H9 (cell line): ENCODE results near the gene LRP1B. TPM values are rescaled to one million over a fixed set of nuclear protein-coding genes. Genes with fewer than 3 reads are reported as not detected.

ENCODE experiments used
- DNase-seq: peaks from one replicate; pipeline ENCODE4 v3.0.0-alpha.2; 2017
- H2AFZ ChIP-seq: one replicate; pipeline ENCODE4 v1.6.1; 2013; ENCODE audit warnings: mild to moderate bottlenecking, low read length, control low read depth, moderate library complexity
- H2AK5ac ChIP-seq: 2 replicates; pipeline ENCODE4 v1.6.1; 2013; ENCODE audit warnings: low read length, control low read depth, mixed read lengths; ENCODE audit not compliant: insufficient read length
- H2BK120ac ChIP-seq: one replicate; pipeline ENCODE4 v1.6.1; 2013; ENCODE audit warnings: low read depth, mild to moderate bottlenecking, low read length, control low read depth, inconsistent platforms; ENCODE audit not compliant: poor library complexity, severe bottlenecking
- H2BK12ac ChIP-seq: 2 replicates; pipeline ENCODE4 v1.6.1; 2013; ENCODE audit warnings: low read length, control low read depth, mixed read lengths, low read depth; ENCODE audit not compliant: insufficient read length
- H2BK15ac ChIP-seq: 2 replicates; pipeline ENCODE4 v1.6.1; 2013; ENCODE audit warnings: low read depth, low read length, control low read depth
- H2BK20ac ChIP-seq: one replicate; pipeline ENCODE4 v1.6.1; 2013; ENCODE audit warnings: low read depth, mild to moderate bottlenecking, low read length, control low read depth, inconsistent platforms; ENCODE audit not compliant: poor library complexity, severe bottlenecking
- H2BK5ac ChIP-seq: 2 replicates; pipeline ENCODE4 v1.6.1; 2013; ENCODE audit warnings: low read length, control low read depth, mixed read lengths; ENCODE audit not compliant: insufficient read length
- H3K14ac ChIP-seq: 2 replicates; pipeline ENCODE4 v1.6.1; 2013; ENCODE audit warnings: low read length, control low read depth; ENCODE audit not compliant: insufficient read depth
- H3K18ac ChIP-seq: 2 replicates; pipeline ENCODE4 v1.6.1; 2013; ENCODE audit warnings: low read depth, mild to moderate bottlenecking, mixed read lengths, low read length, control low read depth; ENCODE audit not compliant: insufficient read length
- H3K23ac ChIP-seq: 2 replicates; pipeline ENCODE4 v1.6.1; 2013; ENCODE audit warnings: low read length, control low read depth, mixed read lengths, low read depth; ENCODE audit not compliant: insufficient read length
- H3K23me2 ChIP-seq: 2 replicates; pipeline ENCODE4 v1.6.1; 2013; ENCODE audit warnings: low read depth, mild to moderate bottlenecking, mixed read lengths, low read length, control low read depth; ENCODE audit not compliant: insufficient read length, poor library complexity, severe bottlenecking
- H3K27ac ChIP-seq: 2 replicates; pipeline ENCODE4 v1.5.1; 2013; ENCODE audit warnings: low read length, control low read depth, mixed read lengths, low read depth; ENCODE audit not compliant: insufficient read length
- H3K27me3 ChIP-seq: 2 replicates; pipeline ENCODE4 v1.6.1; 2013; ENCODE audit warnings: low read length, control low read depth, inconsistent platforms; ENCODE audit not compliant: insufficient read depth
- H3K4ac ChIP-seq: 2 replicates; pipeline ENCODE4 v1.6.1; 2013; ENCODE audit warnings: low read depth, mild to moderate bottlenecking, control low read depth, inconsistent platforms, low read length, moderate library complexity
- H3K4me1 ChIP-seq: 2 replicates; pipeline ENCODE4 v1.6.1; 2013; ENCODE audit warnings: low read length, control low read depth, inconsistent platforms; ENCODE audit not compliant: insufficient read depth
- H3K4me2 ChIP-seq: 2 replicates; pipeline ENCODE4 v1.6.1; 2013; ENCODE audit warnings: low read length, control low read depth, mixed read lengths; ENCODE audit not compliant: insufficient read length, insufficient read depth
- H3K56ac ChIP-seq: 2 replicates; pipeline ENCODE4 v1.6.1; 2013; ENCODE audit warnings: low read depth, mild to moderate bottlenecking, mixed read lengths, low read length, control low read depth; ENCODE audit not compliant: insufficient read length
- H3K79me1 ChIP-seq: 2 replicates; pipeline ENCODE4 v1.6.1; 2013; ENCODE audit warnings: low read depth, mild to moderate bottlenecking, moderate library complexity, low read length, control low read depth, inconsistent platforms; ENCODE audit not compliant: insufficient read depth, poor library complexity, severe bottlenecking
- H3K79me2 ChIP-seq: 2 replicates; pipeline ENCODE4 v1.6.1; 2013; ENCODE audit warnings: low read length, control low read depth, inconsistent platforms; ENCODE audit not compliant: insufficient read depth
- H3K9ac ChIP-seq: 2 replicates; pipeline ENCODE4 v1.6.1; 2013; ENCODE audit warnings: low read length, control low read depth, mixed read lengths; ENCODE audit not compliant: insufficient read length; ENCODE audit errors: extremely low read depth
- H3K9me3 ChIP-seq: one replicate; pipeline ENCODE4 v1.6.1; 2013; ENCODE audit warnings: low read depth, low read length, inconsistent platforms; ENCODE audit not compliant: control insufficient read depth
- H3T11ph ChIP-seq: one replicate; pipeline ENCODE4 v1.6.1; 2013; ENCODE audit warnings: mild to moderate bottlenecking, low read length, control low read depth, inconsistent platforms
- H4K20me1 ChIP-seq: one replicate; pipeline ENCODE4 v1.6.1; 2013; ENCODE audit not compliant: control insufficient read depth, insufficient read length, insufficient read depth
- H4K5ac ChIP-seq: 2 replicates; pipeline ENCODE4 v1.6.1; 2013; ENCODE audit warnings: low read depth, mild to moderate bottlenecking, mixed read lengths, low read length, control low read depth; ENCODE audit not compliant: insufficient read length
- H4K8ac ChIP-seq: replicated peaks from 2 replicates; pipeline ENCODE4 v1.6.1; 2013; ENCODE audit warnings: low read length, control low read depth, mixed read lengths, low read depth; ENCODE audit not compliant: insufficient read length
- H4K91ac ChIP-seq: 2 replicates; pipeline ENCODE4 v1.6.1; 2013; ENCODE audit warnings: low read depth, mild to moderate bottlenecking, moderate library complexity, mixed read lengths, low read length, control low read depth; ENCODE audit not compliant: insufficient read length
- H3K27ac Mint-ChIP-seq, 3 experiments: 2 replicates in 2 of 3; 3 replicates in 1 of 3; pipeline ENCODE4 v1.8.0; 2020 to 2021; ENCODE audit warnings: mixed read lengths in 3 of 3, mild to moderate bottlenecking in 1 of 3, moderate library complexity in 1 of 3
- H3K27me3 Mint-ChIP-seq: 2 replicates; pipeline ENCODE4 v1.8.0; 2021; ENCODE audit warnings: low read depth, mild to moderate bottlenecking, moderate library complexity, mixed read lengths
- H3K36me3 Mint-ChIP-seq, 3 experiments: 2 replicates in 2 of 3; 3 replicates in 1 of 3; pipeline ENCODE4 v1.8.0; 2020 to 2021; ENCODE audit warnings: low read depth in 3 of 3, mixed read lengths in 3 of 3; ENCODE audit not compliant: insufficient read depth in 1 of 3
- H3K4me1 Mint-ChIP-seq, 2 experiments: 2 replicates each; pipeline ENCODE4 v1.8.0; 2020; ENCODE audit warnings: mixed read lengths in 2 of 2
- H3K4me3 Mint-ChIP-seq, 2 experiments: 2 replicates in 1 of 2; 3 replicates in 1 of 2; pipeline ENCODE4 v1.8.0; 2020 to 2021; ENCODE audit warnings: mild to moderate bottlenecking in 2 of 2, mixed read lengths in 2 of 2, moderate library complexity in 1 of 2
- H3K9me3 Mint-ChIP-seq, 2 experiments: 2 replicates in 1 of 2; 3 replicates in 1 of 2; pipeline ENCODE4 v1.8.0; 2020; ENCODE audit warnings: mild to moderate bottlenecking in 2 of 2, mixed read lengths in 2 of 2, moderate library complexity in 1 of 2
- CTCF ChIP-seq: fragments of 200-600 bp; sonication (generic); conservative IDR thresholded peaks from 3 replicates; pipeline ENCODE4 v1.8.0; 2021; ENCODE audit warnings: antibody characterized with exemption, mild to moderate bottlenecking
- WGBS: extraction: QIAGEN DNeasy Blood & Tissue Kit; methylation state at CpG from one replicate; pipeline ENCODE4 v1.1.7; 2013; ENCODE audit warnings: missing lambda C conversion rate, low lambda C conversion rate, mixed read lengths; ENCODE audit not compliant: insufficient read length; ENCODE audit errors: extremely low coverage; 5-methylcytosine and 5-hydroxymethylcytosine counted together
- total RNA-seq: library from RNA; stranded (reverse); gene quantifications from 2 replicates; pipeline ENCODE4 v1.2.1, GENCODE V29; 2021

Gene LRP1B
- total RNA-seq, 1 experiment from 2014 or later: not detected

GRCh38 chr2:141925511-141925910, 205.3 kb downstream of the LRP1B start:
- H3K23me2 ChIP-seq: no peaks in the 10 kb centered on the region
- H3K27me3 ChIP-seq: no peaks in the 10 kb centered on the region
- H2AFZ ChIP-seq: no peak overlapping the region
- no peak overlapping the region for H3K18ac ChIP-seq
- Mint-ChIP-seq H3K27ac (no peak overlapping the region), H3K4me3 (no peak overlapping the region), H3K4me1 (peaks cover 0 to 3% of the 10 kb centered on the region in 2 experiments; a peak in 1 of 4 replicates), H3K36me3 (no peaks in the 10 kb centered on the region), H3K9me3 (no peaks in the 10 kb centered on the region; a peak in 1 of 5 replicates), H3K27me3 (no peaks in the 10 kb centered on the region)
- H4K20me1 ChIP-seq: no peaks in the 10 kb centered on the region
- no peak overlapping the region for H4K91ac ChIP-seq
- H3K56ac ChIP-seq: no peak overlapping the region
- no peak overlapping the region for H2BK5ac ChIP-seq
- H4K5ac ChIP-seq: no peak overlapping the region
- no peak overlapping the region for H3K4ac ChIP-seq
- H2BK120ac ChIP-seq: no peak overlapping the region
- no peak overlapping the region for H2BK15ac ChIP-seq
- no peak overlapping the region for H3T11ph ChIP-seq
- no peak for DNase-seq
- no peaks in the 10 kb centered on the region for H3K9me3 ChIP-seq
- H2BK12ac ChIP-seq: no peak overlapping the region
- H3K23ac ChIP-seq: no peak overlapping the region
- no peak overlapping the region for H3K27ac ChIP-seq
- H3K4me1 ChIP-seq: no peaks in the 10 kb centered on the region
- no peak overlapping the region for H3K9ac ChIP-seq
- no peak overlapping the region for H2AK5ac ChIP-seq
- no peak for TF ChIP-seq CTCF
- H4K8ac ChIP-seq: no peak overlapping the region
- H3K14ac ChIP-seq: no peak overlapping the region
- H3K4me2 ChIP-seq: no peak overlapping the region
- no peak overlapping the region for H2BK20ac ChIP-seq
- H3K79me1 ChIP-seq: no peaks in the 10 kb centered on the region
- WGBS: no CpG with 5 or more reads among the region's 1 CpG
- H3K79me2 ChIP-seq: no peaks in the 10 kb centered on the region
